HG03432 (cell line): Measurements from ENCODE around the gene C1QA.

Source experiments
- ATAC-seq: cut with Tn5 transposase; IDR thresholded peaks from one replicate; pipeline ENCODE4 v1.9.1; 2021; ENCODE audit warnings: mild to moderate bottlenecking, moderate library complexity; ENCODE audit not compliant: unreplicated experiment

The C1QA gene

DNA sequence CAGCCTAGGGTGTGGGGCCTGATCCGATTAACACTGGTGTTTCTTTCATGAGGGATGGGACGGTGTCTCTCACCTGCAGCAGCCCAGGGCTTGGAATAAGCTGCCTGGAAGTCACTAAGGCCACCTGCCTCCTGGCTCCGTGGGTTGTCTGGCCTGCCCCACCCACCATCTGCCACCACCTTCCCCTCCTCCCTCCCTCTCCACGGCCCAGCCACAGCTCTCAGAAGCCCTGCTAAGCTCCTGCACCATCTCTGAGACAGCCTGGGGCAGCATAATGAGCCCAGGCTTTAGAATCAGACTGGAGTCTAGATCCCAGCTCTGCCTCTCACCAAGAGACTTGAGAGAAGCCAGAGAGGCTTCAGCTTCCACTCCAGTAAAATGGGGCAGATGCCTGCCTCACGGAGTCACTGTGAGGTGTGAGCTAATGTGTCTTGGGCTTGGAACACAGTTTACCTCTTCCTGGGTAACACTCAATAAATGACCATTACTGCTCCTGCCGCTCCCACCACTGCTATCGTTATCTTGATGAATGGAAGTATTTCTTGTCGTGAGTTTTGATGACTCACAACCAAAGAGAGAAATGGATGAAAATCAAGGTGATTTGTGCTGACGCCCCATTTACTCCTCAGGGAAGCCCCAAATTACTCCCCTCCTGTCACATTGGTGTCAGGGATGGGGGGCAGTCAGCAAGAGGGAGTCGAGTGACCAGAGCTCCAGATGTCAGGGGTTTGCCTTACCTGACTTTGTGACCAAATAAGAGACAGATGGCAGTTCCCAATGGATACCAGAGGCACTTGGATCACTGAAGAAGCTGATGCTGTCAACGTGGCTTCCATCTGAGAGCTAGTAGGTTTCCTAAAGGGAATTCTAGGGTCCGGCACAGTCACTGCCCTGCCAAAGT is 23.5 kb upstream of the C1QA start:
- no peak for ATAC-seq

- no peak for ATAC-seq
These were observed 22.9 kb upstream of the C1QA start for GRCh38 chr1:22613572-22613918.

GRCh38 chr1:22613951-22614350 is 22.5 kb upstream of the C1QA start:
- ATAC-seq: no peak

DNA sequence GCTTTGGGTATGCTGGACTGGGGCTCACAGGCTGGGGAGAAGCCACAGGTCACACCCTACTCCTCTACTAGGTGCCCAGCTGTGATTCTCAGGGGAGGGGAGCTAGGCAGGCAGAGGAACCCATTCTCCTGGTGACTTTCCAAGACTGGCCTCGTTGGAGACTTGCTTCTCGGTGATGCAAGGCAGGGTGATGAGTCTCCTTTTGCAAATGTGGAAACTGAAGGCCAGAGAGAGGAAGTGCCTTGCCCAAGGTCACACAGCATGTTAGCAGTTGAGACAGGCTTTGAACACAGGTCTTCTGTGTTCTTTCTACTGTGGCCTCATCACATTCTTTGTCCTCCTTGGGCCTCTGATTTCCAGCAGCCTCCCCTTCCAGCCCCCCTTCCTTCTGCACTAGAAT is 20.5 kb upstream of the C1QA start:
- ATAC-seq: no peak

- no peak for ATAC-seq
These were observed 19.9 kb upstream of the C1QA start for GRCh38 chr1:22616571-22616970.

GRCh38 chr1:22618056-22618455 is 18.4 kb upstream of the C1QA start:
- no peak for ATAC-seq

- ATAC-seq: no peak
These were observed 17.2 kb upstream of the C1QA start for GRCh38 chr1:22619252-22619651.

- ATAC-seq: no peak
These were observed 16.6 kb upstream of the C1QA start for GRCh38 chr1:22619798-22620197.

GRCh38 chr1:22621761-22622160 is 14.7 kb upstream of the C1QA start:
- ATAC-seq: no peak

GRCh38 chr1:22625262-22625925 is 11.0 kb upstream of the C1QA start:
- ATAC-seq: no peak

GRCh38 chr1:22626237-22627157 is 9.9 kb upstream of the C1QA start:
- no peak for ATAC-seq

DNA sequence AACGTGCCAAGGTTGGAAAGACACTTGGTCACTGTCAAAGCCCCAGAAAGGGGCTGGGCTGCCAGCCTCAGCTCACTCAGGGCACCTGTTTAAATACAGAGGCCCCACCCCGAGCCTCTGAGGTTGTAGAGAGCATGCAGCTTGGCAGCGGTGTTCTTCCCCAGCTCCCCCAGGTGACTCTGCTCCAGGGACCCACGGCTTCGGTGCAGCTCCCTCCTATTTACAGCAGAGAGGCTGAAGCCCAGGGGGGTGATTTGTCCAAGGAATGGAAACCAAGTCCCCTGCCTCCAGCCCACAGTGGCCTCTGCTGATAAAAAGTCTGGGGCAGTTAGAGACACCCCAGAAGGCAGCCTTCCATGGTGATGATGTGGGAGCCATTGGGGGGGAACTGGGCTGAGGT is 9.1 kb upstream of the C1QA start:
- ATAC-seq: no peak

- no peak for ATAC-seq
These were observed 7.6 kb upstream of the C1QA start for GRCh38 chr1:22628698-22629444.

DNA sequence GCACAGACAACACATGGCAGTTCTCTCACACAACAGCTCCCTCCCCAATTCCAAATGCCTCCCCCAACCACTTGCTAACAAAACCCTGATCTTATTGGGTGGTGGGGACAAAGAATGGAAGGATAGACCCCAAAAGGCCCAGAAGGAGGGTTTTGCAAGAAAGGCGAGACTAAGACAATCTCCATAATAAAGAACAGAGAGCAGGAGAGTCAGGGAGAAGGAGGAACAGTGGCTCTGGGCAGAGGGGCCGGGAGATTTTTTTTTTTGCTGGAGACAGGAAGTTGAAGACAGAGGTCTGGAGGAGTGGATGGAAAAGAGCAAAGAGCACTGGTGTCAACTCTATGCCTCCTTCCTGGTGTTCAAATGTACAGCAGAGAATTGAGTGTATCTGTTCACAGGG is 6.5 kb upstream of the C1QA start:
- ATAC-seq: no peak

- ATAC-seq: no peak
These were observed 2.5 kb upstream of the C1QA start for GRCh38 chr1:22633697-22634463.

DNA sequence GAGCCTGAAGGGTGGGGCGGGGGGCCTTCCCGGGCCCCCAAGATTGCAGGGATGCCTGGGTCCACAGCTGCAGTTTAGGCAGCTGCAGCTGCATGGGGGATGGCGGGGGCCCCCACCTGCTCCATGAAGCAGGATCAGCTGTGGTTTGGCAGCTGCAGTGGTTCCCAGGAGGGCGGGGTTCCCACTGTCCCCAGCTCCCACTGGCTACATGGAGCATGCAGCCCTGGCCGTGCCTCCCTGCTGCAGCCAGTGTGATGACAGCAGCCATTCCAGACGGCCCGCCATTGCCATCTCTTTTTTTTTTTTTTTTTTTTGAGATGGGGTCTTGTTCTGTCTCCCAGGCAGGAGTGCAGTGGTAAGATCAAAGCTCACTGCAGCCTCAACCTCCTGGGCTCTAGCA is 992 bp upstream of the C1QA start:
- no peak for ATAC-seq

- ATAC-seq: no peak
These were observed 499 bp downstream of the C1QA start for GRCh38 chr1:22636927-22637326.

DNA sequence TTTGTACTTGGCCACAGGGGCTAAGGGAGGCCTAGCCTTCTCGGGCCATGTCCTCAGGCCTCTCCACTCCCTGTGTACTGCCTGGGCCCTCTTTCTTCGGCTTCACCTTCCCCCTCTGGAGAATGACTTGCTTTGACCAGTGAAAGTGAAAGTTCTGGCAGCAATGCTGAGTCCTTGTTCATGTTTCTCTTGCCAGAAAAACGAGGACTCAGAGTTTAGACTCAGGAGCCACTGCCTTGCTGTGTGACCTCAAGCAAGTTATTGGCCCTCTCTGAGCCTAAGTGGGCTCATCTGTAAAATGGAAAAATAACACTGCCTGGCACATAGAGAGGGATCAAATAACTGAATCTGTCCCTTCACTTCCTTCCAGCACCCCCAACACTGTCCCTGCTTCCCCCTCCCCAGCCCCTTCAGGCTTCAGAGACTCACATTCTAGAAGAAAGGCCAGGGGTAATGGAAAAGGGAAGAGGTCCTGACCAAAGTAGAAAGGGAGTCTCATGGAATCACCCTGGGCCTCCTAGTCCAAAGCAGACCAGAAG is 1.5 kb downstream of the C1QA start:
- no peak for ATAC-seq

GRCh38 chr1:22638476-22639234 is 2.2 kb downstream of the C1QA start:
- ATAC-seq: no peak
